Measurements from ENCODE around the gene MYO15B. TPM values are rescaled to one million over a fixed set of nuclear protein-coding genes. Genes with fewer than 3 reads are reported as not detected.

MYO15B gene
- total and polyA plus RNA-seq, 2 donors (not counting 1 experiment from before 2014, with no cell fraction given), result 452 to 1,019 TPM

DNA sequence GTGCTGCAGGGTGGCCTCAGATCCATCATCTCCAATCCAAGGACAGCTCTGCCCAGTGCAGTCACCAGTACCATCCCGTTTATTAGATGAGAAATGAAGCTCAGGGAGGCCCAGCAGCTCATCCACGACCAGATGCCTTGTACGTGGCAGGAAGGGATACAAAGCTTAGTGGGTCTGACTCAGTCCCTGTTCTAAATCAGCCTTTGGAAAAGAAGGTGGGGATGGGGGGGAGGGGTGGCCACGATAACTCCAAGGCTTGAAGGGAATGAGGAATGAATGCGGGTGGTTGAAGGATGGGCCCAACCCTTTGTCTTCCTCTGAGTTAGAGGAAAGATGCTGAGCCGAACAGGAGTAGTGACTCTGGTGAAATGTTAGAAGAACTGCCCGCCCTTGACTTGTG lies 36.3 kb upstream of the MYO15B start:
- H2AFZ ChIP-seq (ENCODE audit: insufficient read depth, low read depth, low read length, poor library complexity, severe bottlenecking), result no peak overlapping the region
- intact Hi-C loops (cut with micrococcal nuclease), result no loop called here
- no peak overlapping the region for H3K4me3 ChIP-seq (ENCODE audit: control extremely low read depth in 1 of 5, extremely low read depth in 1 of 5, insufficient read depth in 1 of 5, low read depth in 2 of 5, low read length in 4 of 5)
- peaks cover 3% of the 10 kb centered on the region for H3K4me1 Mint-ChIP-seq
- peaks cover 0 to 5% of the 10 kb centered on the region in 2 experiments for H3K36me3 ChIP-seq (replicated peaks in 1 of 2; ENCODE audit: control extremely low read depth in 1 of 2, control insufficient read depth in 1 of 2, extremely low read depth in 1 of 2, insufficient read depth in 2 of 2, low read length in 1 of 2)
- no peaks in the 10 kb centered on the region for H3K9me3 ChIP-seq (ENCODE audit: control extremely low read depth in 1 of 3, control insufficient read depth in 2 of 3, insufficient read depth in 1 of 3, low read length in 2 of 3)
- H3K79me2 ChIP-seq (ENCODE audit: control insufficient read depth, insufficient read depth, low read length), result no peaks in the 10 kb centered on the region
- H3K27ac ChIP-seq (ENCODE audit: low read length in 2 of 2), result no peak overlapping the region
- no peak overlapping the region for H3K4me3 Mint-ChIP-seq
- DNase-seq, result no peak
- ChIA-PET POLR2A (interaction anchor here (0.7 kb wide), 1 partner anchor 21 kb away, joined by 5 read pairs; no protein-coding TSS in a partner anchor), CTCF (interaction anchor here (0.7 to 1.1 kb wide), 2 partner anchors 16 to 37 kb away, joined by 3 read pairs; no protein-coding TSS in a partner anchor)
- no peak overlapping the region for H3K27ac Mint-ChIP-seq
- no peaks in the 10 kb centered on the region for H3K4me1 ChIP-seq (ENCODE audit: control insufficient read depth in 2 of 2, insufficient read depth in 2 of 2, low read length in 2 of 2)
- WGBS (ENCODE audit: insufficient coverage), result 88% methylated on average over 6 of the region's 7 CpGs
- no peak for ATAC-seq (ENCODE audit: low read depth)
- H3K4me2 ChIP-seq (replicated peaks; ENCODE audit: low read depth, low read length, poor library complexity, severe bottlenecking), result no peak overlapping the region
- H3K27me3 ChIP-seq (replicated peaks in 1 of 4; ENCODE audit: control extremely low read depth in 1 of 4, control insufficient read depth in 3 of 4, insufficient read depth in 4 of 4, low read length in 3 of 4), result no peaks in the 10 kb centered on the region
- no peak overlapping the region for H3K9ac ChIP-seq (ENCODE audit: low read length)
- H3K9me3 Mint-ChIP-seq (ENCODE audit: insufficient read depth), result no peaks in the 10 kb centered on the region
- no peaks in the 10 kb centered on the region for H4K20me1 ChIP-seq (ENCODE audit: control insufficient read depth, insufficient read depth, low read length, poor library complexity, severe bottlenecking)
- H3K27me3 Mint-ChIP-seq, result no peaks in the 10 kb centered on the region
- TF ChIP-seq EZH2 (IDR thresholded peaks at IDR 0.05; ENCODE audit: borderline replicate concordance, insufficient read depth, low read depth, low read length, poor library complexity, severe bottlenecking), result no peak
- TF ChIP-seq, protein P1, sequence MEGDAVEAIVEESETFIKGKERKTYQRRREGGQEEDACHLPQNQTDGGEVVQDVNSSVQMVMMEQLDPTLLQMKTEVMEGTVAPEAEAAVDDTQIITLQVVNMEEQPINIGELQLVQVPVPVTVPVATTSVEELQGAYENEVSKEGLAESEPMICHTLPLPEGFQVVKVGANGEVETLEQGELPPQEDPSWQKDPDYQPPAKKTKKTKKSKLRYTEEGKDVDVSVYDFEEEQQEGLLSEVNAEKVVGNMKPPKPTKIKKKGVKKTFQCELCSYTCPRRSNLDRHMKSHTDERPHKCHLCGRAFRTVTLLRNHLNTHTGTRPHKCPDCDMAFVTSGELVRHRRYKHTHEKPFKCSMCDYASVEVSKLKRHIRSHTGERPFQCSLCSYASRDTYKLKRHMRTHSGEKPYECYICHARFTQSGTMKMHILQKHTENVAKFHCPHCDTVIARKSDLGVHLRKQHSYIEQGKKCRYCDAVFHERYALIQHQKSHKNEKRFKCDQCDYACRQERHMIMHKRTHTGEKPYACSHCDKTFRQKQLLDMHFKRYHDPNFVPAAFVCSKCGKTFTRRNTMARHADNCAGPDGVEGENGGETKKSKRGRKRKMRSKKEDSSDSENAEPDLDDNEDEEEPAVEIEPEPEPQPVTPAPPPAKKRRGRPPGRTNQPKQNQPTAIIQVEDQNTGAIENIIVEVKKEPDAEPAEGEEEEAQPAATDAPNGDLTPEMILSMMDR (IDR thresholded peaks at IDR 0.05), result no peak

- POLR2A ChIA-PET, result interaction anchor here (0.9 kb wide), 2 partner anchors 19 to 36 kb away, joined by 3 read pairs; no protein-coding TSS in a partner anchor
- Histone ChIP-seq H2AFZ (ENCODE audit: insufficient read depth, low read depth, low read length, poor library complexity, severe bottlenecking) (no peak overlapping the region), H3K9me3 (ENCODE audit: control extremely low read depth in 1 of 3, control insufficient read depth in 2 of 3, insufficient read depth in 1 of 3, low read length in 2 of 3) (no peaks in the 10 kb centered on the region), H3K27ac (ENCODE audit: low read length in 2 of 2) (no peak overlapping the region), H3K36me3 (replicated peaks in 1 of 2; ENCODE audit: control extremely low read depth in 1 of 2, control insufficient read depth in 1 of 2, extremely low read depth in 1 of 2, insufficient read depth in 2 of 2, low read length in 1 of 2) (no peaks in the 10 kb centered on the region), H3K4me1 (ENCODE audit: control insufficient read depth in 2 of 2, insufficient read depth in 2 of 2, low read length in 2 of 2) (no peaks in the 10 kb centered on the region), H3K4me3 (ENCODE audit: control extremely low read depth in 1 of 5, extremely low read depth in 1 of 5, insufficient read depth in 1 of 5, low read depth in 2 of 5, low read length in 4 of 5) (no peak overlapping the region), H4K20me1 (ENCODE audit: control insufficient read depth, insufficient read depth, low read length, poor library complexity, severe bottlenecking) (no peaks in the 10 kb centered on the region), H3K4me2 (replicated peaks; ENCODE audit: low read depth, low read length, poor library complexity, severe bottlenecking) (no peak overlapping the region), H3K9ac (ENCODE audit: low read length) (no peak overlapping the region), H3K27me3 (replicated peaks in 1 of 4; ENCODE audit: control extremely low read depth in 1 of 4, control insufficient read depth in 3 of 4, insufficient read depth in 4 of 4, low read length in 3 of 4) (no peaks in the 10 kb centered on the region), H3K79me2 (ENCODE audit: control insufficient read depth, insufficient read depth, low read length) (no peaks in the 10 kb centered on the region)
- intact Hi-C loops (cut with micrococcal nuclease), result no loop called here
- CTCF ChIA-PET, result interaction anchor here (0.6 to 1.6 kb wide), 5 partner anchors 10 to 1042 kb away, joined by 3 to 4 read pairs (median 3); no protein-coding TSS in a partner anchor
- Mint-ChIP-seq H3K4me3 (no peak overlapping the region), H3K27me3 (no peaks in the 10 kb centered on the region), H3K4me1 (peaks cover 3% of the 10 kb centered on the region), H3K27ac (no peak overlapping the region), H3K9me3 (ENCODE audit: insufficient read depth) (no peaks in the 10 kb centered on the region)
- no peak for DNase-seq
- TF ChIP-seq, protein P1 (IDR thresholded peaks at IDR 0.05), result no peak
- no peak for TF ChIP-seq EZH2 (IDR thresholded peaks at IDR 0.05; ENCODE audit: borderline replicate concordance, insufficient read depth, low read depth, low read length, poor library complexity, severe bottlenecking)
- 93% methylated on average over 9 of the region's 14 CpGs for WGBS (ENCODE audit: insufficient coverage)
- no peak for ATAC-seq (ENCODE audit: low read depth)
These were observed 34.9 kb upstream of the MYO15B start for GRCh38 chr17:75552425-75553294.
